Measurements from ENCODE around the gene FHOD3.

DNA sequence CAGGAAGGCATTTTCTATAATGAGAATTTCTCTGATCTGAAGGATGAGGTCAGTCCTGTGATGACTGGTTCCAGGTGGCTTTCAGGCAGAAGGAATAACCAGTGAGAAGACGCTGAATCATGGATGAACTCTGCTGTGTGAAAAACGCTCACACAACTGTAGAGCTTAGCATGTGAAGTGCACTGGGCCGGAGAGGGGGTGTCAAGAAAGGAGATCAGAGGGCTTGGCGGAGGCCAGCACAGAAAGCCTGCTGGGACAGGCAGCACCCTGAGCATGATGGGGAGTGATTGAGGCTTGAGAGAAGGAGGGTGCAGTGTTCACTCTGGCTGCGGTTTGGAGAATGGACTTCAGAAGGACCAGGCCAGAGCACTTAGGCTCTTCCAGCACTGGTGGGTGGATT is 294.8 kb downstream of the FHOD3 start:
- TF ChIP-seq, protein P1, sequence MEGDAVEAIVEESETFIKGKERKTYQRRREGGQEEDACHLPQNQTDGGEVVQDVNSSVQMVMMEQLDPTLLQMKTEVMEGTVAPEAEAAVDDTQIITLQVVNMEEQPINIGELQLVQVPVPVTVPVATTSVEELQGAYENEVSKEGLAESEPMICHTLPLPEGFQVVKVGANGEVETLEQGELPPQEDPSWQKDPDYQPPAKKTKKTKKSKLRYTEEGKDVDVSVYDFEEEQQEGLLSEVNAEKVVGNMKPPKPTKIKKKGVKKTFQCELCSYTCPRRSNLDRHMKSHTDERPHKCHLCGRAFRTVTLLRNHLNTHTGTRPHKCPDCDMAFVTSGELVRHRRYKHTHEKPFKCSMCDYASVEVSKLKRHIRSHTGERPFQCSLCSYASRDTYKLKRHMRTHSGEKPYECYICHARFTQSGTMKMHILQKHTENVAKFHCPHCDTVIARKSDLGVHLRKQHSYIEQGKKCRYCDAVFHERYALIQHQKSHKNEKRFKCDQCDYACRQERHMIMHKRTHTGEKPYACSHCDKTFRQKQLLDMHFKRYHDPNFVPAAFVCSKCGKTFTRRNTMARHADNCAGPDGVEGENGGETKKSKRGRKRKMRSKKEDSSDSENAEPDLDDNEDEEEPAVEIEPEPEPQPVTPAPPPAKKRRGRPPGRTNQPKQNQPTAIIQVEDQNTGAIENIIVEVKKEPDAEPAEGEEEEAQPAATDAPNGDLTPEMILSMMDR (IDR thresholded peaks at IDR 0.05): no peak
- TF ChIP-seq EZH2 (IDR thresholded peaks at IDR 0.05; ENCODE audit: borderline replicate concordance, insufficient read depth, low read depth, low read length, poor library complexity, severe bottlenecking): no peak

Data from B cell (primary cell).